GM21515 (cell line): ENCODE measurements around the gene C11orf24.
"Not testable (repeated sequence)": the region's sequence is repeated elsewhere in the genome, so short reads cannot be mapped to it uniquely, and the experiment has no call there.

Experiments used
- ATAC-seq: cut with Tn5 transposase; IDR thresholded peaks from one replicate; pipeline ENCODE4 v1.9.1; 2021; ENCODE audit not compliant: unreplicated experiment

C11orf24 gene

GRCh38 chr11:68256331-68256741, 15.4 kb downstream of the C11orf24 start:
- no peak for ATAC-seq

- no peak for ATAC-seq
These were observed 16.2 kb downstream of the C11orf24 start for GRCh38 chr11:68255526-68255925.

DNA sequence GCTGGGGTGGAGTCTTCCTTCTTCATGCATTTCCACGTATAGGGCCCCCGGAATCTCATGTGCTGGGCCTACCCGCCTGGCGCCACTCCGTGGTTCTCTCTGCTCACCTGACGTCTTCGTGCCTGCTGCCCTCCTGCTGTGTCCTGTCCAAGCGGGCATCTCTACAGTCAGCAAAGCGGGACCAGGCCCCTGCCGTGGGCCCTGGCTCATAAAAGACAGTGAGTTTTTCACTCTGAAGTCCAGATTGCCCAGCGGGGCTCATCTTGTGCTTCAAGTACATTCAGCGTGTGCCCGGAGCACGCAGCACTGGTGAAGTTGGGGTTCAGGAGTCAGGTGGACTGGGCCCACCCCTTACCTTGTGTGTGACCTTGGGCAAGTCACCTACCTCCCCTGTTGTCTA, 17.4 kb downstream of the C11orf24 start:
- ATAC-seq = no peak

DNA sequence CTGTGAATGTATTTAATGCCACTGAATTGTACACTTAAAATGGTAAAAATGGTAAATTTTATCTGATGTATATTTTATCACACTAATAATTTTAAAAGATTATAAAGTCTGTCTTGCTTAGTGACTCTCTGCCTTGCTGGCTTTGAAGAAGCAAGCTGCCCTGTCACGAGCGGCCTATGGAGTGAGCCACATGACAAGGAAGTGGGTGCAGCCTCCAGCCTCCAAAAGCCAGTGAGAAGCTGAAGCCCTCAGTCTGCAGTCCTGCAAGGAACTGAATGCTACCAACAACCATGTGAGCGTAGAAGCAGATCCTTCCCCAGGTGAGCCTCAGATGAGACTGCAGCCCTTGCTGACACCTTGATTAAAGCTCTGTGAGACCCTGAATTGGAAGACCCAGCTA, 20.0 kb downstream of the C11orf24 start:
- ATAC-seq = no peak

DNA sequence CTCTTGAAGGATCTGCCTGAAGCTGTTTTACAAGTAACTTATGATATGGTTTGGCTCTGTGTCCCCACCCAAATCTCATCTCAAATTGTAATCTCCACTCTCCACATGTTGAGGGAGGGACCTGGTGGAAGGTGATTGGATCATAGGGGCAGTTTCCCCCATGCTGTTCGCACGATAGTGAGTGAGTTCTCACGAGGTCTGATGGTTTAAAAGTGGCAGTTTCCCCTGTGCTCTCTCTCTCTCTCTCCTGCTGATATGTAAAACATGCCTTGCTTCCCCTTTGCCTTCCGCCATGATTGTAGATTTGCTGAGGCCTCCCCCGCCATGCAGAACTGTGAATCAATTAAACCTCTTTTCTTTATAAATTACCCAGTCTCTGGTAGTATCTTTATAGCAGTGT, 26.9 kb downstream of the C11orf24 start:
- not testable (repeated sequence) for ATAC-seq

DNA sequence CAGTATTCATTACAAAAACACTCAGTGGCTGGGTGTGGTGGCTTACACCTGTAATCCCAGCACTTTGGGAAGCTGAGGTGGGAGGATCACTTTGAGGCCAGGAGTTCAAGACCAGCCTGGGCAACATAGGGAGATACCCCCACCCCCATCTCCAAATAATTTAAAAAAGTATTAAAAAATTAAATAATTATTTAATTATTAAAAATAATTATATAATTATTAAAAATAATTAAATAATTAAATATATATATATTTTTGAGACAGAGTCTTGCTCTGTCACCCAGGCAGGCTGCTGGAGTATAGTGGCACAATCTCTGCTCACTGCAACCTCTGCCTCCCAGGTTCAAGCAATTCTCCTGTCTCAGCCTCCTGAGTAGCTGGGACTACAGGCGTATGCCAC, 27.9 kb downstream of the C11orf24 start:
- not testable (repeated sequence) for ATAC-seq

- ATAC-seq = no peak
These were observed 29.2 kb downstream of the C11orf24 start for GRCh38 chr11:68242616-68243015.

GRCh38 chr11:68231621-68232020, 40.2 kb downstream of the C11orf24 start:
- no peak for ATAC-seq

DNA sequence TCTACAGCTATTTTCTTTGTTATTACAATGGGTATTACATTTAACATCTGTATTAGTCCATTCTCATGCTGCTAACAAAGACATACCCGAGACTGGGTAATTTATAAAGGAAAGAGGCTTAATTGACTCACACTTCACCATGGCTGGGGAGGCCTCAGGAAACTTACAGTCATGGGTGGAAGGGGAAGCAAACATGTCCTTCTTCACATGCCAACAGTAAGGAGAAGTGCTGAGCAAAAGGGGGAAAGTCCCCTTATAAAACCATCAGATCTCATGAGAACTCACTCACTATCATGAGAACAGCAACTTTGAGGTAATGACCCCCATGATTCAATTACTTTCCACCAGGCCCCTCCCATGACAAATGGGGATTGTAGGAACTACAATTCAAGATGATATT, 42.2 kb downstream of the C11orf24 start:
- no peak for ATAC-seq

DNA sequence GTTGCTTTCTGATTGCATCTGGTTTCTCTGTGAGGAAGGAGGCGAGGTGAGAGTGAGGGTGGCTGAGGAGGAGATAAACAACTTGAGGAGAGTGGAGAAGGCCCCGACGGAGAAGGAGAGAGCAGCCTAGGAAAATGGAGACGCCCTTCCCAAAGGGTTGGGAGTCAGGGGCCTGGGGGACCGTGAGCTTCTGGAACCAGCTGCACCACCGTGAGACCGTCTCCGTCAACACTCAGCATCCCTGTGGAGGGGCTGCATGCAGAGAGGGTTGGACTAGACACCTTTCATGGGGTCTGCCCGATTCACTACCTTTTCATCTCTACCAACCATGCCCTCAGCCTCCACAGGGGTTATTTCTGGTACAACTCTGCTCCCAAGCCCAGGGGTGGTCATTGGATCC, 45.4 kb downstream of the C11orf24 start:
- ATAC-seq = no peak

GRCh38 chr11:68224606-68225005, 47.2 kb downstream of the C11orf24 start:
- ATAC-seq = no peak

DNA sequence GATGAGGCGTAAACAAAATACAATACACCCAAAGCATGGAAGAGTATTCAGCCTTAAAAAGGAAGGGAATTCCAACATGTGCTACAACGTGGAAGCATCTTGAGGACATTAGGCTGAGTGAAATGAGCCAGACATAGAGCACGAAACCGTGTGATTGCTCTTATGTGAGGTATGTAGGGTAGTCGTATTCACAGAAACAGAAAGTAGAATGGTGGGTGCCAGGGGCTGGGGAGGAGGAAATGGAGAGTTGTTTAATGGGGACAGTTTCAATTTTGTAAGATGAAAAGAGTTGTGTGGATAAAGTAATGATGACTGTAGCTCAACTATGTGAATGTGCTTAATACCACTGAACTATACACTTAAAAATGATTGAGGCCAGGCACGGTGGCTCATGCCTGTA, 48.5 kb downstream of the C11orf24 start:
- no peak for ATAC-seq

DNA sequence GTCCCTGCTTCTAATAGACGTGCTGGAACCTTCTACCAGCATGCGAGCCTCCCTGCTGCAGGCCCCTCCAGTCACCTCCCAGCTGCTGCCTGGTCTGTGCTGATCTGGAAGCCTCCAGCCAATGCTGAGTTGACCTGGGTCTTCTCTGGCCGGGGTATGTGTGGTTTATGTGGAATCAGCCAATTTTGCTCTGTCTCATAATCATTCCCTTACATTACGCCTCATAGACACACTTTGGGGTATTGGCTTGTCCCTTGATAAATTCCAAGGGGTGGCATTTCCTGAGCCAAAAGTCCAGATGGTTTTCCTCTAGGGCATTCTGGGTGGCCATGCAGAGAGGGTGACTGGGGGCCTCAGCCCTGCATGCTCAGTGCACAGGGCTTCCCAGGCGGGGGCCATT, 50.4 kb downstream of the C11orf24 start:
- ATAC-seq = no peak

- ATAC-seq = no peak
These were observed 55.4 kb downstream of the C11orf24 start for GRCh38 chr11:68216171-68216938.

GRCh38 chr11:68215524-68216170, 56.1 kb downstream of the C11orf24 start:
- no peak for ATAC-seq

DNA sequence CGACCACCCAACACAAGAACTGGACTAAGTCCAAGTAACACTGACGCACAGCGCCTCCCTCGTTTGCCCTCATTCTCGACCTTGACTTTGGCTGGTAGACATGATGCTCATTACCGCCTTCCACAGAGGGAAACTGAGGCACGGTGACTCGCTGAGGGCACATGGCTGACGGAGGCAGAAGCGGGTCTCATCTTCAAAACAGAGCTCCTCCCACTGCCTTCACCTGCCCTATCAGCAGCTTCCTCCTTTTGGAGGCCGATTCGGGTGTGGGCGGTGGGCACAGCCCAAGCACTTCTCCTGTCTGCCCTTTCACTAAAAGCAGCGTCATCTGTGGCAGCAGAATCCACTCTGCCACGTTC, 56.7 kb downstream of the C11orf24 start:
- no peak for ATAC-seq

DNA sequence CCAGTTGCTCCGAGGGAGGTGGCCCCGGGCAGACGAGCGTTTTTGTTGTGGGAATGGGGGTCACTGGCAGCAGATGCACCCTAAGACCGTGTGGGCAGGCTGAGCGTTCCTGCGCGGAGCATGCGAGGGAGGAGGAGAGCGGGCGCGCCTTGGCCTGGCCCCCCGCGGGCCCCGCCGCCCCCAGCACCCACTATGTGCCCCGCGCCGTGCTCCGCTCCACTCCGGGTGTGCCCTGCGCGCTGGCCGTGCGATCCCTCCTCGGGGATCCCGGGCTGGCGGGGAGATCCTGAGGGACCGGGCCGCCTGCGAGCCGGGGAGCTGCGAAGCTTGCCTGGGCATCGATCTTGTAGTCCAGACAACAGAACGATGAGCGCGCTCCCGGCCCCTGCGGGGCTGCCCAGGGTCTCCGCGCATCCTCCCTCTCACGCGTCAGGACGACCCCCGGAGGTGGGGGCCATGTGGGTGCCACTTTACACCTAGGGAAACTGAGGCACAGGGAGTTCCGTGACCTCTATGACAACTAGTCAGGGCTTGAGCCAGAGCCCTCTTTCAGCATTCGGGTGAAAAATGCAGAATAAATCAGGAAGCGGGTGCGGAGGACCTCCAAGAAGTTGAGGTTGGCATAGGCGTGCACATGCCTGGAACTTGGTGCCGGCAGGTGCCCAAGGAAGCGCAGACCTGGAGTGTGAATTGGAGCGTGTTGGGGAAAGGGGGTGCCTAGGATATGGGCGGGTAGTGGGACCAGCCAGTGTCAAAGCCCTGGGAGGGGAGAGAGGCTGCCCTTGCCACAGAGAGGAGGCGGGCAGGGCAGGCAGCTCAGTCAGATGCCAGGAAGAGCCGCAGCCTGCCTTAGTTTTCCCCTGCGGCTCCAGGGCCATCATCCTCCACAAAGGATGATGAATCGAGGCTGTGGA, 57.3 kb downstream of the C11orf24 start:
- no peak for ATAC-seq

- peak; percentile 46 for ATAC-seq
These were observed 58.1 kb downstream of the C11orf24 start for GRCh38 chr11:68213555-68214172.

GRCh38 chr11:68213135-68213515, 58.6 kb downstream of the C11orf24 start, which contains the start of gene KMT5B:
Gene KMT5B, minus strand, starts transcription at chr11:68213296. Its CDS starts 23,220 bp downstream, at chr11:68190076.
- ATAC-seq = no peak

- ATAC-seq = peak; percentile 55
These were observed 59.2 kb downstream of the C11orf24 start for GRCh38 chr11:68212421-68213134.
